Upper lobe of left lung (tissue), 4 donors: Measurements from ENCODE around the gene EGFR.

Experiments used
- CTCF ChIP-seq, 6 experiments: fragments of 450-650 bp in 4 of 6; fragments of 200-600 bp in 2 of 6; sonication (generic) in 2 of 6; IDR thresholded peaks; one replicate each; pipeline ENCODE4 v1.5.1; 2016 to 2019; ENCODE audit warnings: antibody characterized with exemption in 6 of 6
- POLR2A ChIP-seq, 4 donors: fragments of 450-650 bp; IDR thresholded peaks; one replicate each; pipeline ENCODE4 v1.5.1; 2016 to 2017; ENCODE audit warnings: antibody characterized with exemption in 4 of 4, mild to moderate bottlenecking in 2 of 4
- POLR2AphosphoS5 ChIP-seq, 2 donors: sonication (generic); formaldehyde crosslinking; IDR thresholded peaks; one replicate each; pipeline ENCODE4 v1.5.1; 2017; ENCODE audit warnings: antibody characterized with exemption in 2 of 2

- no peak for TF ChIP-seq CTCF (IDR thresholded peaks at IDR 0.05)
- TF ChIP-seq POLR2AphosphoS5 (IDR thresholded peaks at IDR 0.05) = no peak
- TF ChIP-seq POLR2A (IDR thresholded peaks at IDR 0.05) = no peak
Observed at GRCh38 chr7:55024776-55025175, 6.0 kb downstream of the EGFR start.
